Upper lobe of left lung (tissue), 6 donors: ENCODE measurements around the gene ITPRIP. TPM values are rescaled to one million over a fixed set of nuclear protein-coding genes. Genes with fewer than 3 reads are reported as not detected.
A peak's percentile ranks its signal among the peaks of the same experiment; 100 is the strongest.

Source experiments
- ATAC-seq, 2 donors: fragments of 200-7000 bp; cut with Tn5 transposase; one replicate each; pipeline ENCODE4 v1.9.1; 2022; ENCODE audit warnings: mild to moderate bottlenecking in 2 of 2, moderate library complexity in 2 of 2; ENCODE audit not compliant: low FRiP score in 2 of 2
- DNase-seq, 2 donors: peaks; one replicate each; pipeline ENCODE4 v3.0.0-alpha.2; 2019 to 2020
- H3K27ac ChIP-seq, 4 donors: fragments of 200-600 bp; sonication (generic); one replicate each; pipeline ENCODE4 v1.5.1; 2016 to 2019
- H3K27me3 ChIP-seq, 4 donors: fragments of 200-600 bp; sonication (generic); one replicate each; pipeline ENCODE4 v1.5.1; 2017 to 2019
- H3K36me3 ChIP-seq, 4 donors: fragments of 200-600 bp; sonication (generic); one replicate each; pipeline ENCODE4 v1.5.1; 2016 to 2019
- H3K4me1 ChIP-seq, 4 donors: fragments of 200-600 bp; sonication (generic); one replicate each; pipeline ENCODE4 v1.5.1; 2018 to 2019
- H3K4me3 ChIP-seq, 4 donors: fragments of 200-600 bp; sonication (generic); one replicate each; pipeline ENCODE4 v1.5.1; 2017 to 2019; ENCODE audit warnings: mild to moderate bottlenecking in 2 of 4, moderate library complexity in 1 of 4
- H3K9me3 ChIP-seq, 4 donors: fragments of 200-600 bp; sonication (generic); one replicate each; pipeline ENCODE4 v1.5.1; 2018 to 2019
- EP300 ChIP-seq, 4 donors: sonication (generic); formaldehyde crosslinking; IDR thresholded peaks; one replicate each; pipeline ENCODE4 v1.5.1; 2017; ENCODE audit warnings: antibody characterized with exemption in 4 of 4, control low read depth in 2 of 4
- POLR2A ChIP-seq, 4 donors: fragments of 450-650 bp; IDR thresholded peaks; one replicate each; pipeline ENCODE4 v1.5.1; 2016 to 2017; ENCODE audit warnings: antibody characterized with exemption in 4 of 4, mild to moderate bottlenecking in 2 of 4
- POLR2AphosphoS5 ChIP-seq, 2 donors: sonication (generic); formaldehyde crosslinking; IDR thresholded peaks; one replicate each; pipeline ENCODE4 v1.5.1; 2017; ENCODE audit warnings: antibody characterized with exemption in 2 of 2
- WGBS, 2 donors: methylation state at CpG; one replicate each; pipeline ENCODE4 v1.1.5; 2017 to 2018; 5-methylcytosine and 5-hydroxymethylcytosine counted together
- total RNA-seq, 6 donors: library from RNA; depleted of rRNA in 4 of 6; stranded (reverse); fragments of >200 nt in 4 of 6; gene quantifications; one replicate each; pipeline versions ENCODE4 v1.1.0 to v1.2.1, GENCODE V29; 2016 to 2021
- TF ChIP-seq, protein P1 (sequence below), 6 experiments: fragments of 450-650 bp in 4 of 6; fragments of 200-600 bp in 2 of 6; sonication (generic) in 2 of 6; IDR thresholded peaks; one replicate each; pipeline ENCODE4 v1.5.1; 2016 to 2019; ENCODE audit warnings: antibody characterized with exemption in 6 of 6
- donor health status: DM: no; HTN: no; CAD: no; lungs with moderate emphysema.
- donor health status: DM: no; HTN: yes; CAD: no; lungs with severe emphysema.

Gene ITPRIP
- total RNA-seq, 6 donors from 2014 or later: 28.3 to 86.2 (median 34.4) TPM

DNA sequence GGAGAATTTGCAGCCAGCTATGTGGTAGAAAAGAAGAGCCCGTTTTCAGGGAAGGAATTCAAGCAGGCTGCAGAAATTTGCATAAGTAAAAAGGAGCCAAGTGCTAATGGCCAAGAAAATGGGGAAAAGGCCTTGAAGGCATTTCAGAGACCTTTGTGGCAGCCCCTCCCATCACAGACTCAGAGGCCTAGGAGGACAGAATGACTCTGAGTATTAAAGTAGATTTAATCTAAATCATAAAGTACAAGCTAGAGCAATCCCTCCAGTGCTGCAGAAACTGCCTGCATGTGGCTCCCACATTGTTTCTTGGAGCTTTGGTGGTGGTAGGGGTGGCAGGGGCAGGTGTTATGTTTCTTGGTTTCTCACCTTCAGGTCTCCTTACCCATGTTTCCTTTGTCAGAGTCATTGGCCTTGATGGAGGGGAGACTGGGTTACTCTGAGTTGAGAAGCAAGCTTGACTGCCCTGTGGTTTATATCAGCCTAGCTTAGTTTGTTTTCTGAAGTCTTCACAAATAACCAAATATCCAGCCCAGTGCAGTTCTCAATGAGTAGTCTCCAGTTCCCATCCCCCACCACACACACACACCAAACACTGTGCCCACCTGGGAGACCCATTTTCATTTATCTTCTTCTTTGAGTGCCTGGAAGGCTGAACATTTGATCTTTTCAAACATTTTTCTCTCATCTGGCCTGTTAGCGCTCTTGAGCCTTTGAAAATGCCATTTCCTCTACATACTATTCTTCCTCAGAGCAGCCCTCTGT lies 34.5 kb downstream of the ITPRIP start:
- 44 to 49% methylated on average over 2 of the region's 2 CpGs for WGBS, 2 donors
- ATAC-seq: no peak

DNA sequence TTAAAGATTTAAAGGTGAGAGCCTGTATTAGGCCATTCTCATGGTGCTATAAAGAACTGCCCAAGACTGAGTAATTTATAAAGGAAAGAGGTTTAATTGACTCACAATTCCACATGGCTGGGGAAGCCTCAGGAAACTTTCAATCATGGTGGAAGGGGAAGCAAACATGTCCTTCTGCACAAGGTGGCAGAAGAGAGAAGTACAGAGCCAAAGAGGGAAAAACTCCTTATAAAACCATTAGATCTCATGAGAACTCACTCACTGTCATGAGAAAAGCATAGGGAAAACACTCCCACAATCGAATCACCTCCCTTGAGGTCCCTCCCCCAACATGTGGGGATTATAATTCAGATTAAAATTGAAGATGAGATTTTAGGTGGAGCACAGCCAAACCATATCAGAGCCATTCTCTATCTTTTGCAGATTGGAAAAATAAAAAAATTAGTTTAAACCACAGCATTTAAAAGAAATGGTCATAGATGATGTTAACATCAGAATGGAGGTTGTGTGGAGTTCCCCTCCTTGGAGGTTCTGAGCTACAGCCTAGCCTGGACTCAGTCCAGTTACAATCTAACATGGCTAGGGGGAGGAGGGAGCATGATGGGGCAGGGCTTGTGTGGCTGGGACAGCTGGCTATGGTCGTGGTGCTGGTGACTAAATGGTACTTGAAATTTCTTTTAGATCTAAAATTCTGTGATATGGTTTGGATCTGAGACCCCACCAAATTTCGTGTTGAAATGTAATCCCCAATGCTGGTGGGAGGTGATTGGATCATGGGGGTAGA lies 36.2 kb downstream of the ITPRIP start:
- H3K36me3 ChIP-seq: no peaks in the 10 kb centered on the region
- ATAC-seq (no peak), DNase-seq (no peak)
- peaks cover 30 to 46% (median 34%) of the 10 kb centered on the region in 4 donors for H3K4me1 ChIP-seq
- H3K27ac ChIP-seq: no peak overlapping the region
- H3K27me3 ChIP-seq: no peaks in the 10 kb centered on the region
- TF ChIP-seq POLR2A (IDR thresholded peaks at IDR 0.05): no peak
- TF ChIP-seq POLR2AphosphoS5 (IDR thresholded peaks at IDR 0.05): no peak
- no peak for TF ChIP-seq EP300 (IDR thresholded peaks at IDR 0.05)
- TF ChIP-seq, protein P1, sequence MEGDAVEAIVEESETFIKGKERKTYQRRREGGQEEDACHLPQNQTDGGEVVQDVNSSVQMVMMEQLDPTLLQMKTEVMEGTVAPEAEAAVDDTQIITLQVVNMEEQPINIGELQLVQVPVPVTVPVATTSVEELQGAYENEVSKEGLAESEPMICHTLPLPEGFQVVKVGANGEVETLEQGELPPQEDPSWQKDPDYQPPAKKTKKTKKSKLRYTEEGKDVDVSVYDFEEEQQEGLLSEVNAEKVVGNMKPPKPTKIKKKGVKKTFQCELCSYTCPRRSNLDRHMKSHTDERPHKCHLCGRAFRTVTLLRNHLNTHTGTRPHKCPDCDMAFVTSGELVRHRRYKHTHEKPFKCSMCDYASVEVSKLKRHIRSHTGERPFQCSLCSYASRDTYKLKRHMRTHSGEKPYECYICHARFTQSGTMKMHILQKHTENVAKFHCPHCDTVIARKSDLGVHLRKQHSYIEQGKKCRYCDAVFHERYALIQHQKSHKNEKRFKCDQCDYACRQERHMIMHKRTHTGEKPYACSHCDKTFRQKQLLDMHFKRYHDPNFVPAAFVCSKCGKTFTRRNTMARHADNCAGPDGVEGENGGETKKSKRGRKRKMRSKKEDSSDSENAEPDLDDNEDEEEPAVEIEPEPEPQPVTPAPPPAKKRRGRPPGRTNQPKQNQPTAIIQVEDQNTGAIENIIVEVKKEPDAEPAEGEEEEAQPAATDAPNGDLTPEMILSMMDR (IDR thresholded peaks at IDR 0.05): no peak
- WGBS, 2 donors: 73 to 74% methylated on average over 3 of the region's 3 CpGs
- no peaks in the 10 kb centered on the region for H3K9me3 ChIP-seq
- no peak overlapping the region for H3K4me3 ChIP-seq

More for the DNA sequence above, 34.5 kb downstream of the ITPRIP start:
- Histone ChIP-seq H3K9me3 (no peaks in the 10 kb centered on the region), H3K27me3 (no peaks in the 10 kb centered on the region), H3K36me3 (peaks cover 0 to 14% (median 0%) of the 10 kb centered on the region in 4 donors), H3K4me3 (no peak overlapping the region), H3K4me1 (peaks cover 27 to 44% (median 34%) of the 10 kb centered on the region in 4 donors), H3K27ac (peak overlapping the region in 1 of 4 donors; percentile 8)
- no peak for DNase-seq
- TF ChIP-seq POLR2AphosphoS5 (IDR thresholded peaks at IDR 0.05) (no peak), EP300 (IDR thresholded peaks at IDR 0.05) (no peak), POLR2A (IDR thresholded peaks at IDR 0.05) (no peak)
- TF ChIP-seq, protein P1 (IDR thresholded peaks at IDR 0.05): no peak

DNA sequence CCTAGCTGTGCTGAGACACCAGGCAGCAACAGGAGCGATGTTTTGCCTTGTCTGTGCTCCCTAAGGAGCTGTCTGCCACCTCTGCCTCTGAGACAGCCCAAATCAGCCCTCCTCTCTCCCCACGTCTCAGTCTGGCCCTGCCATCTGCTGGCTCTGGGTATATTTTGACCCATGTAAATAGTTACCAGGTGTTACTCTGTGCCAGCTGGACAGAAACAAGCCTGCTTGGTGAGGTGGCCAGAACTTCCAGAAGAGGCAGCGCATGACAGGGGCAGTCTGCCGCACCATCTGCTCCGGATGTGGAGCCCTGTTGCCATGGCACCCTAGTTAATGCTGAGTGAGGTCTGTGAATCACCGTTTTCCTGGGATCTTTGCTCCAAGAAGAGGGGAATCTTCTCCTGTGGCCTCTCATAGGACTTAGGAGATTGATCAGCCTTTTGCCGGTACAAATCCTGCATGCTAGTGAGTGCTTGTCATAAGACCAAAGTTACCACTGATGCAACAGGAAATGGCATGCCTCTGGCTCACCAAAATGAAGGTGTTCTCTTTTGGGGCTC lies 37.5 kb downstream of the ITPRIP start:
- Histone ChIP-seq H3K4me1 (peaks cover 27 to 40% (median 31%) of the 10 kb centered on the region in 4 donors), H3K4me3 (no peak overlapping the region), H3K27me3 (no peaks in the 10 kb centered on the region), H3K27ac (peak overlapping the region; percentile 72 to 86 (median 78)), H3K9me3 (no peaks in the 10 kb centered on the region), H3K36me3 (no peaks in the 10 kb centered on the region)
- ATAC-seq (peak; percentile 62 to 68), DNase-seq (peak in 1 of 2 donors; percentile 36)
- 54 to 68% methylated on average over 6 to 7 of the region's 7 CpGs for WGBS, 2 donors
- TF ChIP-seq EP300 (IDR thresholded peaks at IDR 0.05) (no peak), POLR2AphosphoS5 (IDR thresholded peaks at IDR 0.05) (peak; percentile 46 to 48), POLR2A (IDR thresholded peaks at IDR 0.05) (no peak)
- TF ChIP-seq, protein P1 (IDR thresholded peaks at IDR 0.05): no peak

DNA sequence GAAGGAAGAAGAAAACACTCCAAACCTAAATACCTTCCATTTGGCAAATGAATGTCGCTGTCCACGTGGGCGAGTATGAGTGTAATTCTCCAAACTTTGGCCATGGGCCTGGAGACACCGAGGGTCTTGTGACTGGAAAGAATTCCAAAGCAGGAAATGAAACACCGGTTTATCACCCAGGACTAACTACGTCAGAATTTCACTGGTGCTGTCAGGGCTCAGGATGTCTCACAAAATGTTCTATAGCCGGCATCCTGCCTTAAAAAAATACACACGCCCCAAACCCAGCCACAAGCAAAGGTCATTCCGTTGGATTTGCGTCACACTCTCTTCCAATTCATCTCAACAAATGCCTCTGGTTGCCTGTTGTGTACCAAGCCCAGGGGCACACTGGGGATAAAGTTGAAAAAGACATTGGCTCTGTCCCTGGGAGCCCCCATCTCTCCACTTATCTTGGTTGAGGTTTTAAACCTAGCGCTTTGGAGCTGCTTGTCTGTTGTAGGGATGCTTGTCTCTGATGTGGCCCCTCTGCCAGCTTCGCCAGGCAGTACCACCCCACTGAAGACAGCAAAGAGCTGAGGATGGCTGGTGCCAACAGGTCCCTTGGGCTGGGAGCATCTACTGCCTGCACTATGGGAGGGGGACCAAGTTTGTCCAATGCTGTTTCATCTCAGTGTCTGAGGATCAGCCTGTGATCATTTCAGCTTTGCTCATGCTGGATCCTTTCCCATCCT lies 38.1 kb downstream of the ITPRIP start:
- TF ChIP-seq POLR2AphosphoS5 (IDR thresholded peaks at IDR 0.05) (peak; percentile 55 to 64), EP300 (IDR thresholded peaks at IDR 0.05) (peak; percentile 53 to 95 (median 87)), POLR2A (IDR thresholded peaks at IDR 0.05) (no peak)
- TF ChIP-seq, protein P1 (IDR thresholded peaks at IDR 0.05): no peak
- 57 to 68% methylated on average over 11 to 12 of the region's 12 CpGs for WGBS, 2 donors
- Histone ChIP-seq H3K27ac (peak overlapping the region; percentile 72 to 86 (median 78)), H3K9me3 (no peaks in the 10 kb centered on the region), H3K4me3 (no peak overlapping the region), H3K27me3 (no peaks in the 10 kb centered on the region), H3K36me3 (no peaks in the 10 kb centered on the region), H3K4me1 (peaks cover 20 to 34% (median 25%) of the 10 kb centered on the region in 4 donors)
- ATAC-seq (peak; percentile 67 to 73), DNase-seq (no peak)
